HUES6 (cell line): ENCODE measurements around the gene IL15.

ENCODE experiments used
- H3K27ac ChIP-seq: 2 replicates; pipeline ENCODE4 v1.7.0; 2013; ENCODE audit warnings: low read depth, mild to moderate bottlenecking, low read length, inconsistent platforms
- H3K27me3 ChIP-seq: 2 replicates; pipeline ENCODE4 v1.6.1; 2013; ENCODE audit warnings: low read length; ENCODE audit not compliant: control insufficient read depth, insufficient read depth
- H3K36me3 ChIP-seq: 2 replicates; pipeline ENCODE4 v1.6.1; 2013; ENCODE audit warnings: low read length; ENCODE audit not compliant: control insufficient read depth, insufficient read depth
- H3K4me1 ChIP-seq: 2 replicates; pipeline ENCODE4 v1.6.1; 2013; ENCODE audit warnings: low read length; ENCODE audit not compliant: control insufficient read depth, insufficient read depth
- H3K4me3 ChIP-seq: 2 replicates; pipeline ENCODE4 v1.5.1; 2013; ENCODE audit warnings: low read depth, low read length
- H3K9ac ChIP-seq: one replicate; pipeline ENCODE4 v1.6.1; 2013; ENCODE audit warnings: mild to moderate bottlenecking, low read length
- H3K9me3 ChIP-seq: 2 replicates; pipeline ENCODE4 v1.6.1; 2013; ENCODE audit warnings: low read depth, low read length; ENCODE audit not compliant: control insufficient read depth, insufficient read depth

Gene IL15

DNA sequence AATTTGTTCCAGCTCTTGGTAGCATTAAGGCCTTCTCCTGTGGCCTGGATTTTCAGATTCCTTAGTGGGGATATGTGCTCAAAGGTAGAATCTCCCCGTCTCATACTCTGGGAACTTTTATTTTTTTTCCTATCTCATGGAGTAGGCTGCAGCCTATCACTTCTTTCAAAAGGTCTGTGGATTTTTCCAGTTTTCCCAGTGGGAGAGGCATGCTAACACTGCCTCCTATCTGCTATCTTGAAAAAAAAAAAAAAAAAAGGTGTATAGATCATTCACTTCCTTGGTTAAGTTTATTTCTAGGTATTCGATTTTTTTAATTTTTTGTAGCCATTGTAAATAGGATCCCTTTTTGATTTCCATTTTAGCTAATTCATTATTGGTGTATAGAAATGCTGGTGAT, 67.1 kb downstream of the IL15 start:
- Histone ChIP-seq H3K27me3 (no peaks in the 10 kb centered on the region), H3K4me3 (no peak overlapping the region), H3K9ac (no peak overlapping the region), H3K9me3 (peaks cover 3% of the 10 kb centered on the region; the same call in 1 of the 2 replicates), H3K27ac (no peak overlapping the region), H3K4me1 (no peaks in the 10 kb centered on the region; the same call in 1 of the 2 replicates), H3K36me3 (no peaks in the 10 kb centered on the region)

DNA sequence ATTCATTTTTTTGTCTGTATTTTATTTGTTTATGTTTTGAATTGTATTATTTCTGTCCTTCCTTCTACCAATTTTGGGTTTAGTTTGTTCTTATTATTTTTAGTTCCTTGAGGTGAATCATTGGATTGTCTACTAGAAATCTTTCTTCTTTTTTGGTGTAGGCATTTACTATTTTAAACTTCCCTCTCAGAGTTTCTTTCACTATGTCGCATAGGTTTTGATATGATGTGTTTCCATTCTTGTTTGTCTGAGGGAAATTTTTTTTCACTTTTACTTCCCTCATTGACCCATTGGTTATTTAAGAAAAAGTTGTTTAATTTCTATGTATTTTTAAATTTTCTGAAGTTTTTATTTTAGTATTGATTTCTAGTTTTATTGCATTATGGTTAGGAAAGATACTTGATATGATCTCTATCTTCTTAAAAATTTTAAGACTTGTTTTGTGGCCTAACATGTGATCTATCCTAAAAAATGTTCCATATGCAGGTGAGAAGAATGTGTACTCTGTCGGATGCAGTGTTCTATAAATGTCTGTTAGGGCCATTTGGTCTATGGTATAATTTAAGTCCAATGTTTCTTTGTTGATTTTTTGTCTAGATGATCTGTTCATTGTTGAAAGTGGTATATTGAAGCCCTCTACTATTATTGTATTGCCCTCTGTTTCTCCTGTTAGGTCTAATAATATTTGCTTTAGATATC, 68.8 kb downstream of the IL15 start:
- Histone ChIP-seq H3K36me3 (no peaks in the 10 kb centered on the region), H3K27me3 (no peaks in the 10 kb centered on the region), H3K4me3 (no peak overlapping the region), H3K4me1 (no peaks in the 10 kb centered on the region; the same call in 1 of the 2 replicates), H3K9ac (no peak overlapping the region), H3K9me3 (peaks cover 3% of the 10 kb centered on the region; the same call in 1 of the 2 replicates), H3K27ac (no peak overlapping the region)

DNA sequence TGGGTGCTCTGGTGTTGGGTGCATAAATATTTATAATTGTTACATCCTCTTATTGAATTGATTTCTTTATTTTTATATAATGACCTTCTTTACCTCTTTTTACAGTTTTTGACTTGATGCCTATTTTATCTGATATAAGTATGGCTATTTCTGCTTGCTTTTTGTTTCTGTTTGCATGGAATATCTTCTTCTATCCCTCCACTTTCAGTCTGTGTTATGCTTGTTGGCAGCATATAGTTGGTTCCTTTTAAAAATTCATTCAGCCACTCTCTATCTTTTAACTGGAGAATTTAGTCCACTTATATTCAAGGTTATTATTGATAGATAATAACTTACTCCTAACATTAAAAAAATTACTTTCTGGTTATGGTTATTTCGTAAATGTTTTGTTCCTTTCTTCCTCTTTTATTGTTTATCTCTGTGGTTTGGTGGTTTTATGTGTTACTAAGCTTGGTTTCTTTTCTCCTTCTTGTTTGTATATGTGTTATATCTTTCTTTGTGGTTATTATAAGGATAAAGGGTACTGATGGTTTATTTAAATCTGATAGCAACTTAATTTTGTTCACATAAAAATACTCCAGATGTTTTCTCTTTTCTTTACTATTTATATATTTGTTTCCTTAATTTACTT, 69.5 kb downstream of the IL15 start:
- H3K27ac ChIP-seq, result no peak overlapping the region

DNA sequence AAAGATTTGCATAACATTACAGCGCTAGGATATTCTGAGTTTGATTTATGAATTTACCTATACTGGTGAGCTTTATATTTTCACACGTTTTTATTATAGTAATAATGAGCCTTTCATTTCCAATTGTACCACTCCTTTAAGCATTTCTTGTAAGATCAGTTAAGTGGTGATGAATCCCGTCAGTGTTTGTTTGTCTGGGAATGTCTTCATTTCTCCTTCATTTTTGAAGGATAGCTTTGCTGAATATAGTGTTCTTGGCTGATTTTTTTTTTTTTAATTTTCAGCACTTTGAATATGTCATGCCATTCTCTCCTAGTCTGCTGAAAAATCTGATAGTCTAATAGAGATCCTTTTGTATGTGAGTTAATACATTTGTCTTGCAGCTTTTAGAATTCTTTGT, 70.1 kb downstream of the IL15 start:
- Histone ChIP-seq H3K9ac (no peak overlapping the region), H3K27me3 (no peaks in the 10 kb centered on the region), H3K9me3 (peaks cover 3% of the 10 kb centered on the region; the same call in 1 of the 2 replicates), H3K36me3 (no peaks in the 10 kb centered on the region), H3K4me1 (no peaks in the 10 kb centered on the region; the same call in 1 of the 2 replicates), H3K4me3 (no peak overlapping the region), H3K27ac (no peak overlapping the region)

More for the DNA sequence above, 69.5 kb downstream of the IL15 start:
- no peak overlapping the region for H3K4me3 ChIP-seq
- H3K36me3 ChIP-seq, result no peaks in the 10 kb centered on the region
- no peaks in the 10 kb centered on the region for H3K27me3 ChIP-seq
- no peaks in the 10 kb centered on the region; the same call in 1 of the 2 replicates for H3K4me1 ChIP-seq
- no peak overlapping the region for H3K9ac ChIP-seq
- H3K9me3 ChIP-seq, result peaks cover 3% of the 10 kb centered on the region; the same call in 1 of the 2 replicates

DNA sequence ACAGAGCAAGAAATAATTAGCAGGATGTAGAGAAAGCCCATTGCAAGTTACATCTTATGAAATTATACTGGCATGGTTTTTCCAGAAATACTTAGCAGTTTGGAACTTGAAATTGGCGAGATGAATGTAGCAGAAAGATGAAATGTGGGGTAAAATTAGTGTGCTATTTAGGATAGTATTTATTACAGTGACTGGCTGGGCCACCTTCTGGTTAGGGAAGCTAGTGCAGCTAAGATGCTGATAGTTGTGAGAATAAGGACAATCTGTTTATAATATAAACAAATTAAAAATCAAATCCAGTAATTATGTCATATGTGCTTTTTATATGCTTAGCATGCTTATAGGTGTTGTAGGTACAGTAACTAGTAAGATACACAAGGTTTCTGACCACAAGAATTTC, 74.8 kb downstream of the IL15 start:
- H3K9ac ChIP-seq, result no peak overlapping the region
- no peaks in the 10 kb centered on the region for H3K27me3 ChIP-seq
- H3K9me3 ChIP-seq, result peaks cover 3% of the 10 kb centered on the region; the same call in 1 of the 2 replicates

DNA sequence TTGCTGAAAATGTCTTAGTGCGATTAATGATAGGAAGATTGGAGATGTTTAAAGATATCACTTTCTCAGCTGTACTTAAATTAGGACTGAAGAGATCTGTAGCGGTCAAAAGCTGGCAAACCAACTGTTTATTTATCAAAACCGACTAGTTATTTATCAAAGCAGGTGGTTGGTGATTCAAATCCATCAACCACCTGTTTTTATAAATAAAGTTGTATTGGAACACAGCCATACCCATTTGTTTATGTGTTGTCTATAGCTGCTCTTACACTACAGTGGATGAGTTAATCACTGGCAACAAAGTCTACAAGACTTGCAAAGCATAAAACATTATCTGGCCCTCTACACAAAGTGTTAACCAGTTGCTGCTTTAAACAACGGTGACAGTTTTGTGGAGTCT, 76.8 kb downstream of the IL15 start:
- Histone ChIP-seq H3K27me3 (no peaks in the 10 kb centered on the region), H3K4me3 (no peak overlapping the region), H3K36me3 (no peaks in the 10 kb centered on the region), H3K9ac (no peak overlapping the region), H3K9me3 (peaks cover 6% of the 10 kb centered on the region), H3K4me1 (peaks cover 13% of the 10 kb centered on the region; the same call in 1 of the 2 replicates), H3K27ac (no peak overlapping the region)

More for the DNA sequence above, 74.8 kb downstream of the IL15 start:
- Histone ChIP-seq H3K36me3 (no peaks in the 10 kb centered on the region), H3K4me3 (no peak overlapping the region), H3K4me1 (peaks cover 13% of the 10 kb centered on the region; the same call in 1 of the 2 replicates), H3K27ac (no peak overlapping the region)

DNA sequence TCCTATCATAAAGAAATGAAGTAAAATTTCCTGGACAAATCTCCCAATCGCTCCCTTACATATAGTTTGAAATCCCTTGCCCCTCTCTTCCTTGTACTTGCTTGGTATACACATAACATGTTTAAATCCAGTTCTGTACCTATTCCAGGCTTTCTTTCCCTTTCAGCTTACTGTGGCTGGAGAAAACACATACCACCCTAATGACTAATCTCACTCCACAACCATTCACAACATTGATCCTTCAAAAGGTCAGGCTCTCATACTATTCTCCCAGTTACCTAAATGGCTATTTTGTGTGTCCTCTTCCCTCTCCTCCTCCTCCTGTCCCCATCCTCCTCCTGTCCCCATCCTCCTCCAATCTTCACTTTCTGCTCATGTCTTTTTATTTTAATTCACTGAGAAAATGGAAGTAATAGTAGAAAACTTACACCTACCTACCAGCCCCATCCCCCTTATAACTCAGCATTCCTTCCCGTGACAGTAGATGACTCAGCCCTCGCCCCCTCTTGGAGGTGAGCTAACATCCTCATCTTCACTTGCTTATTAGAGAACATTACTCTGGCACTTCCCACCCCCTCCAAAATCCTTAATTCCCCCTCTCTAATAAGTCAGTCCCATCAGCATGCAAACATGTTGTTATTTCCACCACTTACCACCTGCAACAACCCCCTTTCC, 77.5 kb downstream of the IL15 start:
- H3K9ac ChIP-seq, result no peak overlapping the region
- H3K4me3 ChIP-seq, result no peak overlapping the region
- peaks cover 13% of the 10 kb centered on the region; the same call in 1 of the 2 replicates for H3K4me1 ChIP-seq
- H3K9me3 ChIP-seq, result peaks cover 6% of the 10 kb centered on the region
- H3K36me3 ChIP-seq, result no peaks in the 10 kb centered on the region
- no peaks in the 10 kb centered on the region for H3K27me3 ChIP-seq
- H3K27ac ChIP-seq, result no peak overlapping the region

DNA sequence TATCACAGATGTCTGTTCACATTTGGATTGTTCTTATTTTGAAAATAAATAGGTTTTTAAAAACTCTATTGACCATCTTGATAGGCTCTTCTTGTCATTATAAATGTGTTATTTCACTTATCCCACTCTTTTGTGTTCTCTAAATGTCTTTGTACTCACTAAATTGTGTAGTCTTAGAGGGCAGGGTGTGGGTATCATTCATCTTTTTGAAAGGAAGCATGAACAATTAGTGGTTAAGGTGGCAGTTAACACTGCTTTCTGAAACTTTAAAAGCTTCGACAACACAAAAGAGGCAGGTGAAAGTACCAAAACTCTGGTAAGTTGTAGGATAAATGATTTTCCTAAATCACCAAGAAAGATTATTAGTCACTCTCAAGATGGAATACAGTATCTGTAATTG, 83.2 kb downstream of the IL15 start:
- Histone ChIP-seq H3K27me3 (no peaks in the 10 kb centered on the region), H3K9ac (no peak overlapping the region), H3K27ac (no peak overlapping the region), H3K36me3 (no peaks in the 10 kb centered on the region), H3K4me3 (no peak overlapping the region), H3K9me3 (peaks cover 6% of the 10 kb centered on the region), H3K4me1 (no peaks in the 10 kb centered on the region)

DNA sequence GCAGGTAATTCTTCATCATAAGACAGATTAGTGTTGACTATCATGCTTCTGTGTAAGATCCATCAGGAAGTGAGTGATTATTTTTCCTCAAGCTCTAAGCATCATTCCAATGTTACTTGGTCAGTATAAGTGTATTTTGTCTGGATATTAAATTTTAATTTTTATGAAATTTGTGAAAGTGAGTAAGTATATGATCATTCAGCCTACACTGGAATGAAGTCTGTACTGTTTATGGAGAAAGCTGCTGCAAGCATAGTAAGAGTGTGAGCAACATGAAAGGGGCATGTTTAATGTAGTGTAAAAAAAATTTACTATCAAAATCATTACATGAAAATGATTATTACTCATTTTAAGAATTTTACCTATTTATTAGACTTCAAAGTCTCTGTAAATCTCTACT, 84.8 kb downstream of the IL15 start:
- Histone ChIP-seq H3K4me3 (no peak overlapping the region), H3K9ac (no peak overlapping the region), H3K27ac (no peak overlapping the region), H3K4me1 (no peaks in the 10 kb centered on the region), H3K9me3 (peaks cover 6% of the 10 kb centered on the region), H3K36me3 (no peaks in the 10 kb centered on the region), H3K27me3 (no peaks in the 10 kb centered on the region)

DNA sequence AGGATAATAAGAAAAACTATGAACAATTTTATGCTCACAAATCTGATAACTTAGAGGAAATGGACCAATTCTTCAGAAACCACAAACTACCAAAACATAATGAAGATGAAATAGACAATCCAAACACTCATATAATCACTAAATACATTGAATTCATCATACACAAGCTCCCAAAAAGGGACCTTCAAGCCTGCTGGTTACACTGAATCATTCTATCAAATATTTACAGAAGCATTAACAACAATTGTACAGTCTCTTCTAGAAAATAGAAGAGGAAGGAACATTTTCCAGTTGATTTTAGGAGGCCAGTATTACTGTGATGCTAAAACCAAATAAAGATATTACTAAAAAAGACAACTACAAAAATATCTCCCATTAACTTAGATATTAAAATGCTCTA, 88.3 kb downstream of the IL15 start:
- Histone ChIP-seq H3K27me3 (no peaks in the 10 kb centered on the region), H3K36me3 (no peaks in the 10 kb centered on the region), H3K27ac (no peak overlapping the region), H3K9ac (no peak overlapping the region), H3K9me3 (no peaks in the 10 kb centered on the region), H3K4me3 (no peak overlapping the region), H3K4me1 (no peaks in the 10 kb centered on the region)

DNA sequence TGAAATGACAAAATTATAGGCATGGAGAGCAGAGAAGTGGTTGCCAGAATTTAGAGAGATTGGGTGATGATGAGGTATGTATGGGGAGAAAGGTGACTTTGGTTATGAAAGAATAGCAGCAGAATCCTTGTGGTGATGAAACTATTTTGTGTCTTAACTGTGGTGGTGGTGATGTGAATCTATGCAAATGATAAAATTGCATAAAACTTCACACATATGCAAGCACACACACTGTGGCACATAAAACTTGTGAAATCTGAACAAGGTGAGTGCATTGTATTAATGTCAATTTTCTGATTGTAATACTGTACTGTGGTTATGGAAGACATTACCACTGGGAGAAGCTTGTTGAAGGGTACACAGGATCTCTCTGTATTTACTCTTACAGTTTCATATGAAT, 91.0 kb downstream of the IL15 start:
- Histone ChIP-seq H3K36me3 (no peaks in the 10 kb centered on the region), H3K4me1 (no peaks in the 10 kb centered on the region), H3K27me3 (no peaks in the 10 kb centered on the region), H3K4me3 (no peak overlapping the region), H3K9me3 (no peaks in the 10 kb centered on the region), H3K27ac (no peak overlapping the region), H3K9ac (no peak overlapping the region)
